COLO668 (cell line): Measurements from ENCODE around the gene METTL1.
A peak's percentile ranks its signal among the peaks of the same experiment; 100 is the strongest.

Experiments
- DNase-seq: peaks from one replicate; lab custom pipeline; 2025; ENCODE audit not compliant: unreplicated experiment; lab: John Stamatoyannopoulos, UW

Gene METTL1

DNA sequence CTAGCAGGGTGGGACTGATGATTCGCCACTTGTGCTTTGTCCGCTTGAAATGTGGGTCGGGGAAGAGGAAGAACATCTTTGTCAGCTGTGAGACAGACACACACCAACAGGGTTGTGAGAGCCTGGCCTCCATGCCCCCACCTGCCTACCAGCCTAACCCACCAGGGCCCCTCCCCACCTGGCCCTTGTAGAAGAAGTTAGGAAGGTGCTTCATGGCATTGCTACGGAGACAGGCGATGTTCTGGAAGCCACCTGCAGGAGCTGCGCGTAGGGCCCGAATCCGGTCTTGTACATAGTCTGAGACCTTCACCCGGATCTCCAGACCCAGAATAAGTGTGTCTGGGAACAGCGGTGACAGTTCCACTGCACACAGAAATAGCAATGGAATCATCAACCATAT lies 2.3 kb downstream of the METTL1 start:
- DNase-seq: no peak

DNA sequence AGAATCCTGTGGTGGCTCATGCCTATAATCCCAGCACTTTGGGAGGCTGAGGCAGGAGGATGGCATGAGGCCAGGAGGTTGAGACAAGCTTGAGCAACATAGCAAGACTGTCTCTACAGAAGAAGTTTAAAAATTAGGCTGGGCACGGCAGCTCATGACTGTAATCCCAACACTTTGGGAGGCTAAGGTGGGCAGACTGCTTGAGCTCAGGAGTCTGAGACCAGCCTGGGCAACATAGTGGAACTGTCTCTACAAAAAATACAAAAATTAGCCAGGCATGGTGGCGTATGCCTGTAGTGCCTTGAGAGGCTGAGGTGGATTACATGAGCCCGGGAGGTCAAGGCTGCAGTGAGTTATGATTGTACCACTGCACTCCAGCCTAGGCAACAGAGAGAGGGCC lies 4.0 kb downstream of the METTL1 start:
- no peak for DNase-seq

DNA sequence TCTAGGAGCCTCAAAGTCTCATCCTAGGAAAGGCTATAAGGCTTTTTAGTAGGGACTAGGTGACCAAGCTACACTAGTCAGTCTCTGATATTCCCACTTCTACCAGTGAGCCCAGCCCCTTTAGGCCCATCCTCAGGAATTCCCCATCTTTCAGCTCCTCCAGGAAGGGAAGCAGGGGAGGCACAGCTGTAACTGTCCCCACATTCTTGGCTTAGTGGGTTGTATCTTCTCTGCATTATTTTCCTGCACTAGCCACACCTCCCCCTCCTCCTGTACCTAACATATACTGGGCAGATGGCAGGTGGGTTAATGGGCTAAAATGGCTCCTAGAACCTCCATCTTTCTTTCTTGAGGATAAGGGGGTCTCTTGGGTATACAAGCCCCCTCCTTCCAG lies 4.6 kb downstream of the METTL1 start:
- DNase-seq: no peak

DNA sequence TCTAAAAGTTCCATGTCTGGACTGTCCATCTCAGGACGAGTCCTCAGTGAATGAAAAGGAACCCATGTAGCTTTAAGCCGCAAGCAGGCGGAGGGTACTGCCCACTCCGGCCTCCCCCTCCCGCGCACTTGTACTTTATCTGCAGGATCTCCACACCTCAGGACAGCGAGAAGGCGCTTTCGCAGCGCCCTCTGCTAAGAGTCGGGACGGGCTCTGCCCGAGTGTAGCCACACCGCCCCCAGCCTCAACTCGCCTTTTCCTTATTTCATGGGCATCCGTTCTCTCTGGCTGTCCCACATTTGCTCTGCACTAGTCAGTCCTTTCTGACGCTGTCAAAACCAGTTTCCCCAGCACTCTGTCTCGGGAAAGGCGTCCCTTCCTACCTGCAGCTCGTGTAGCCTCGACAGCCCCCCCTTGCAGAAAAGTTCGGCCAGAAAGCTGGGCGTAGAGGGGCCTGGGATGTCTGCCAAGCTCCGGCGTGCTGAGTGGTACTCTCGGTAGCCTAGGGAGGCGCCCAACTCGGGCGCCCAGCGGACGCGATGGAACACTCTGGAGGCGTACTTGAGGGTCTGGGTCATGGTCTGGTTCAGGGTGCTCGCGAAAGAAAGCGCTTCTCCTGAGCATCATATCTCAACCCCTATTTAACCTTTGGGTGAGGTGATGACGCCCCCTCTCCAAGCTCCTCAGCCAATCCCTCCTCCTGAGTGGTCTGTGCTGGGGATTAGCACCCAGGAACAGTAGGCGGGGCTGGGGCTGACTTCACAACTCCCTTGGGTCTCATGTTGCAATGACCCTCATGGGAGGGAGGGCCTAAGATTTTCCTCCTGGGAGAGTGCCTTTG lies 5.2 kb downstream of the METTL1 start, which contains the start of gene CYP27B1:
CYP27B1 (minus strand) TSS at position 615 of the 841 bp plus-strand sequence; CDS start at position 578, 37 bp downstream.
- no peak for DNase-seq

DNA sequence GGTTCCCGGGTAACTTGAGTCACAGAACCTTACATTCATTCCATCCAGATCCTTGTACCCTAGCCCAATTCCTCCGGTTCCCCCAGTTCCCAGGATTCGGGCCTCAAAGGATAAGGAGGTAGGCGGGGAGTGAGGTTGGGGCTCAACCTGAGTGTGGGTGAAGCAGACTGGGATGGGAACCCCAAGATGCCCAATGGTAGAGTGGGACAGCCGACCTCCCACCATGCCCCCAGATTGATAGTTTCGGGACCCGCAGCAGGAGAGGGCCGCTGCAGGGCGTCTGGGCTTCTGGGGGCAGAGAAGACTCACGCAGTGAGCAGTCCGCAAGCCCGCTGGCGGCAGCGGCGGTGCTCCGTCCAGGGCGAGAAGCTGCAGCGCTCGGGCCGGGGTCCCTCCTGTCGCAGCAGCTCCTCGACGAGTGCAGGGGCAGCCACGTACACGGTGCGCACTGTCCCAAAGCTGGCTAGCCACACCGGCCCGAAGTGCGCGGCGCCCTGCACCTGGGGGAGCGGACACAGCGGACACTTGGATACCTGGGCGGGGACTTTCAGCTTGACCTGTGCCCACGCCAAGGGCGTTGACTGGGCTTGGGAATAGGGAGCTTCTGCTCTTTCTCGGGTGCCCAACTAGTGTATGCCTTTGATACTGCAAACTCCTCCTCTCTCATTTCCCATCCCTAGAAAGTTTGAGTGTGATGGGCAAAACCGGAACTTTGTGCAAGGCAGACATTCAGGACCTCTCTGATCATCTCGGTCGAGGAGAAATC lies 6.0 kb downstream of the METTL1 start:
- DNase-seq: no peak

DNA sequence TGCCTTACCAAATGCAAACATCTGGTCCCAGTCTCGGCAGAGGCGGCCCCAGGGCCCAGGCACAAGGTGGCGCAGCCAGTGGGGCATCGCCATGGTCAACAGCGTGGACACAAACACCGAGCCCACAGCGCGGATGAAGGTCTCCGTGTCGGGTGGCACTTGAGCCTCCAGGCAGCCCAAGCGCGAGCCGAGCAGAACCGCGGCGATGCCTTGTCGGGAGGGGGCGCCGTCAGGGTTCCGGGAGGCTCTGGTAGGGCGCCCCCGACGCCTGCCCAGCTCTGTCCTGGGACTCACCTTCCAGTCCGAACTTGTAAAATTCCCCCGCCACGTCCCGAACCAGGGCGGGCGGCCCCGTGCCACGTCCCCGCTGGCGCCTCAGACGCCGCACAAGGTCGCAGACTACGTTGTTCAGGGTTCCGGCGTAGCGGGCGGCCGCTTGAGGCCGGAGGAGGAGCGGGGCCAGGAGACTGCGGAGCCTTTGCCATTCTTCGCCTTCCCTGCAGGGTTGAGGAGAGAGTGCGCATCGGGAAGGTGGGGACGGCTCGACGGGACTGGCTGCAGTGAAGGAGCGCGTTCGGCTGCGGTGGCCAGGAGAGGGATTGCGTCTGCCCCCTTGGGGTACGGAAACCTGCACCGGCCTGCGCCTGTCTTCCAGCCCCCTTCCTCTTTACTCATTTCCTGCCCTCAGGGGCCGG lies 6.8 kb downstream of the METTL1 start:
- peak; percentile 32 for DNase-seq

DNA sequence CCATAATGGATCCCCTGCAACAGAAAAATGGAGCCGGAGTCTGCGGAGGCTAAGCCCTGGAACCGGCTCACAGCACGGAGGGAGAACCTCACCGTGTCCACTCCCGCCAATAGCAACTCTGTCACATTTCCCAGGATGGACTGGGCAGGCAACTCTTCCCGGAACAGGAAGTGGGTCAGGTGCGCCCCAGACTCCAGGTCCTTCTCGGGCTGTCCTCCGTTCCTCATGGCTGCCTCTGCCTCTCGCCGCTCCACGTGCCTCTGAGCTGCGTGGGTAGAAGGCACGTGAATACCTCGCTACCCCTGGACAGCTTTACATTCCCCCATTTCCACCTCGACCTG lies 7.3 kb downstream of the METTL1 start:
- peak; percentile 26 for DNase-seq

DNA sequence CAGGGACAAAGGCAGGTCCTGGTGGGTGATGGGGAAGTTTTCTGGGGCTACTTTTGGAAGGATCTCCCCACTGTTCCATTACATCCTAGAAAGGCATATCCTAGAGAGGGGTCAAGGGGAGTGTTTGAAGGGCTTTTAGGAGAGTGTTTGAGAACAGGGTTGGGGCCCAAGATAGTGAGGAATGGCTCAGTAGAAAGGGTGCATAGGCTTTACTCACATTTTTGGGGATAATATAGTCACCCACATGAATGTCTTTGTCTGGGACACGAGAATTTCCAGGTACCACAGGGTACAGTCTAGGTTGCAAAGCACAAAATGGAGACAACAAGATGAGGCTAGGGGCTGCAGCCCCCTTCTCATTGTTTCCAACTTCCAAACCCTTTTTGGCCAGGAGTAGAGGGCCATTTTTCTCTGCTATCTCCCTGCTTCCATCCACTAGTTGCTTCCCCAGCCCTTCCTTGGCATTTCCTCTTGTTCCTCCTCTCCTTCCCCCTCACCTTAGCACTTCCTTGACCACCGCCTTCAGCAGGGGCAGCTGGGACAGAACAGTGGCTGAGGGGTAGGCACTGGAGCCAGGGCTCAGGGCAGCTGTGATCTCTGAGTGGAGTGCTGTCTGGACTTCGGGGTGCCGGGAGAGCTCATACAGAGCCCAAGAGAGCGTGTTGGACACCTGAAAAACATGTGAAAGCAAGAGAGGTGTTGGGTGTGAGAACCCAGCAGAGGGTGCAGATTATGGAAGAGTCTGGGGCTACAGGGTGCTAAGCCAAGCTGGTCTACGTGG lies 7.8 kb downstream of the METTL1 start:
- DNase-seq: no peak

DNA sequence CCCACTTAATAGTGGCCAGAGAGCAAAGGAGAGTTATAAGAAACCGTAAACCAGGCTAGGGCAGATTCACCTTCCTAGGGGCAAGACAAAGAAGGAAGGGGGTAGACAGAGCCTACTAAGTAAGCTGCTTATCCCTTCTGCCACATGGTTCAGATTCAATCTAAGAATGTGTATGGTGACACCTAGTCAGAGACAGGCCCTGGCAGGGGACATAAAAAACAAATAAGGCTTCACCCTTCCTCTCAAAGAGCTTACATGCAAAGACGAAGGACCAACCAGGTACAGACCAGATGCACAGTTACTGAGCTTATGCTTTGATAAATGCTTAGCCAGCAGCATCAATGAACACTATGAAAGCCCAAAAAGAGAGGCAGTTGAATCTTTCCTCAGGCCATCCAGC lies 9.4 kb downstream of the METTL1 start:
- DNase-seq: no peak

DNA sequence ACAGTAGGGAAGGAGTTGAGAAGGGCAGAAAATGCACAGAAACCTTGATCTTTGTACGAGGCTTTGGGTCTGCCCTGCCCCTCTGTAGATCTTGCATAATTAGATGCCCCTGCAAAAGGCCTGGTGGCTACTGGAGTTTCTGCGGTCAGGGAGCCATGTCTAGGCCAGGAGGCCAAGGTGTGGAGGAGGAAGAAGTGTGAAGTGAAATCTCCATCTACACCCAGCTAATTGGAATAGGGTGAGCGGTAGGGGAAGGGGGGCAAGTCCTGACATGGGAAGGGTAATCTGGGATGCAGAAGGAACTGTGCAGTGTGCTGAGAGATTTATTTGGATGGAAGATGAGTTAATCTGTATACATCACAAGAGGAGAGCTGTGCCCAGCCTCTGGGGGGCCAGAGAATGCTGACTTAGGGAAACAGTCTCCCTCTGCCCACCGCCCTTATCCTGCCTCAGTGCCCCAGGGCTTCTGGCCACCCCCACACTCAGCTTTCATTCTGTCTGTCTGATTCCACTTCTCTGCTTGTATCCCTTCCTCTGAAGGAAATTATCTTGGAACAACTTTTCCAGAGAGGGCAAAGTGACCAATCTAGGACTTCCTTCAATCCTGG lies 10.4 kb downstream of the METTL1 start:
- no peak for DNase-seq

DNA sequence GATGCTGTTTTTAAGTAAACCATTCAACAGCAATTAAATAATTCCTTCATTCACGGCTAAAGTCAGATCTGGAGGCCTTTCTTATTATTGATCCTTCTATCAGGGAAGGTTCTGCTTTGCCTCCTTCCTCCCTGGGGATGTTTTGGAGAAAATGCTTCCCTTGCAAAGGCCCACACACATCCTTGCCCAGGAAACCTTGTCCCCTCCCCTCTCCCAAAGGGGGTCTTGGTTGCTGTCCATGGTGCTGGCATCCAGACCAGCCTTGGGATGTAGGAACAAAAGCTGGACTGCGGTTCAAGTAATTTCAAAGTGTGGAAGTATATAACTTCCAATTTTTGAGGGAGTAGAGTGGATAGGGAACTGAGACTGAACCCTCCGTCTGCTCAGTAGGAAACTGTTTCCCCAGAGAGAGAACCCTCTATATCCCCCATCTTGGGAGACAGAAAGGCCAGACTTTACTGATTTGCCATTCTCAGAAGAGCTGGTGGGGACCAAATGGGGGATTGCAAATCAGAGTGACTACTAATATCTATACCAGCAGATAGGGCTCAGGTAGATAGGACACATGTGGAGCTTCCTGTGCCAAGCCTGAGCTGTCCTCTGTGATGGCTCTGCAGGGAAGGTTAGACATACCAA lies 11.4 kb downstream of the METTL1 start:
- no peak for DNase-seq

DNA sequence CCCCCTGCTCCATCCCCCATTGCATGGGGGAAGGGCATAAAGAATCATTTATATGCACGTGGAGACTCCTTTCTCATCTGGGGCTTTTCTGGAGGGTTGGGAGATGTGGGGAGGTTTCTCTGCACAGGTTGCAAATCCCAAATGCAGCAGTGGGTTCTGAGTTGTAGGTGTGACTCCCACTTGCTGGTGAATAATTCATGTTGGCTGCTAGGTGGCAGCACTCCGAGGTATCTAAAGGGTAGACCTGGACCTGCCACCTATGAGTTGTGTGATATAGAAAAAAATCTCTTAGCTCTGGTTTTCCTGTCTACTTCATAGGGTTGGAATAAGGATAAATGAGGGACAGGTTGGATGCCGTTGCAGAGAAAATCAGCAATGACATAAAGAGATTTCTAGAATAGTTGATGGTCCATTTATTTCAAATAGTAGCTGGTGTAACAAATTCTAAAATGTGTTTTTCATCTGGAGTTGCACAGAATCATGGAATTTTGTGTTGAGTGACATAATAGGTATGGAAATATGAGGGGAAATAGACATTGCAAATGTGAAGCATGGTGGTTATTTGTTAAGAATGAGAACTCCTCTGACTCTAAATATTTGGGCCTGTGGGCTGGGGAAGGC lies 12.4 kb downstream of the METTL1 start:
- DNase-seq: peak; percentile 30

DNA sequence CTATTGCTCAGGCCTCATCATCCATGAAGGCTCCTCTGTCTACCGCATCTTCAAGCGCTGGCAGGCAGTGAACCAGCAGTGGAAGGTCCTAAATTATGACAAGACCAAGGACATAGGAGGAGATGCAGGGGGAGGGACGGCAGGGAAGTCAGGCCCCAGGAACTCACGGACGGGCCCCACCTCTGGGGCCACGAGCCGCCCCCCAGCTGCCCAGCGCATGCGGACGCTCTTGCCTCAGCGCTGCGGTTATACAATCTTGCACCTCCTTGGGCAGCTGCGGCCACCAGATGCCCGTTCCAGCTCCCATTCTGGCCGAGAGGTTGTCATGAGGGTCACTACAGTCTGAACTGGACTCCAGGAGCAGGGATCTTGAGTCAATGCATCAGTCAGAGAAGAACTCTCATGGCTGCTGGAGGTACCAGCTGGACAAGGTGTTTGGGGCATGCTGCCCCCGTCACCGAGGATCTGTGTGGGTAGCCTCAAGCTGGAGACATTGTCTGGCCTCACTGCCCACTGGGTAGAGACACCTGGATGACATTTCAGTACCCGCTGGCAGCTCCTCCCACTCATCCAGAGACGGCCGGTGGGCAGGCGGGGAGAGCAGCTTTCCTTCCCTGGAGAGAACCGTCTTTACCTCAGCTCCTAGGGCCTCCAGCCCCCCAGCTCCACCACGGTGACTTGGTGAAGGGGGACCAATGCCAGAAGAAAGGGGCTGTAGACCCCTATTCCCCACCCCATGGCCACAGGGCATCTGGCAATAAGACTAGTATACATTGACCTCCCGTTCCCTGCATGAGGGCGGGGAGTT lies 13.1 kb downstream of the METTL1 start:
- DNase-seq: no peak

DNA sequence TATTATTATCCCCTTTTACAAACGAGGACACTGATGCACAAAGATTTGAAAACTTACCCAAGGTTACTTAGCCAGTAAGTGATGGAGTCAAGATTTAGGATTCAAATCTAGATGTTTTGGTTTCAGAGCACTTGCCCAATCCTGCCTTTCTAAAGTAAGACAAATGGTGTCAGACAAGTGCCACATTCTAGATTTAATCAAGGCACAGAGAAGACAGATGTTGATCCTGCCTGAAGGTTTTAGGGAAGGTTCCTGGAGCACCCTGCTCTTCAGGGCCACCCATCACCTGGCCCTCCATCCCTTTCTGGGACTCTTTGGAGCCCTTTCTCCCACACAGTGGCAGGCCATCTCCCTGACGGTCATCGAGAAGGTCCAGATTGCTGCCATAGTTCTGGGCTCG lies 14.1 kb downstream of the METTL1 start:
- DNase-seq: no peak

DNA sequence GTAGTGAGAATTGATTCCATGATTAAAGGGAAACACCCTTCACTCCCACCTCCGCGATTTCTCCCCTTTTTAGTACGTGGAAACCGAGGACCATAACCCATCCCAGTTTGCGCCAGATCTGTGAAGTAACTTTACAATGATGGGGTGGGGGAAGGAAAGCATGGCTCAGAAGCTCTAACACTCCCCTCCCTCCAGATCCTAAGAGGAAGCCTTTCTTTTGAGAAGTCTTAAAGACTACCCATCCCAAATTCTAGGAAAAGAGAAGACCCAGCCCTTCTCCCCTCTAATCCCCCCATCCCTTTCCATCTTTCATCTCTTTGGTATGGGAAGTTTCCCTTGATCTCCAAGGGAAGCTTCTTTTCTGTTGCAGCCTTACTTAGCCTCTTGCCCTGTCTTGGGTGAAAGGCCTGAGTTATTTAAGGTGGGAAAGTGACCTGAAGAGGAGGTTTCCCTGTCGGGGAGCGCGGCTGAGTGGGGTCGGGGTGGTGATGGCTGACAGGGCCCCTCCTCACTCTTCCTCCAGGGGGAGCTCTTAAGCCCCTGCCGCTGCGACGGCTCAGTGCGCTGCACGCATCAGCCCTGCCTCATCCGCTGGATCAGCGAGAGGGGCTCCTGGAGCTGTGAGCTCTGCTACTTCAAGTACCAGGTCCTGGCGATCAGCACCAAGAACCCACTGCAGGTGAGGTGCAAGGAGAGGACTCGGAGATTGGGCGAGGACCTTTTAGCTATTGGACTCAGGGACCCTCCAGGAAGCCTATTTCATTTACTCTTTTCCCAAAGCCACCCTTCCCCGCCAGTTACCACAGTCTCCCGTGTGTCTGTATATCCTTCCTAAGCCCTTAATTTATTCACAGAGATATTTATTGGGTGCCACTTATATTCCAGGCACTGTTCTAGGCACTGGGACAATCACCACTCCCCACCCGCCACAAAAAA lies 15.2 kb downstream of the METTL1 start:
- DNase-seq: peak; percentile 45

DNA sequence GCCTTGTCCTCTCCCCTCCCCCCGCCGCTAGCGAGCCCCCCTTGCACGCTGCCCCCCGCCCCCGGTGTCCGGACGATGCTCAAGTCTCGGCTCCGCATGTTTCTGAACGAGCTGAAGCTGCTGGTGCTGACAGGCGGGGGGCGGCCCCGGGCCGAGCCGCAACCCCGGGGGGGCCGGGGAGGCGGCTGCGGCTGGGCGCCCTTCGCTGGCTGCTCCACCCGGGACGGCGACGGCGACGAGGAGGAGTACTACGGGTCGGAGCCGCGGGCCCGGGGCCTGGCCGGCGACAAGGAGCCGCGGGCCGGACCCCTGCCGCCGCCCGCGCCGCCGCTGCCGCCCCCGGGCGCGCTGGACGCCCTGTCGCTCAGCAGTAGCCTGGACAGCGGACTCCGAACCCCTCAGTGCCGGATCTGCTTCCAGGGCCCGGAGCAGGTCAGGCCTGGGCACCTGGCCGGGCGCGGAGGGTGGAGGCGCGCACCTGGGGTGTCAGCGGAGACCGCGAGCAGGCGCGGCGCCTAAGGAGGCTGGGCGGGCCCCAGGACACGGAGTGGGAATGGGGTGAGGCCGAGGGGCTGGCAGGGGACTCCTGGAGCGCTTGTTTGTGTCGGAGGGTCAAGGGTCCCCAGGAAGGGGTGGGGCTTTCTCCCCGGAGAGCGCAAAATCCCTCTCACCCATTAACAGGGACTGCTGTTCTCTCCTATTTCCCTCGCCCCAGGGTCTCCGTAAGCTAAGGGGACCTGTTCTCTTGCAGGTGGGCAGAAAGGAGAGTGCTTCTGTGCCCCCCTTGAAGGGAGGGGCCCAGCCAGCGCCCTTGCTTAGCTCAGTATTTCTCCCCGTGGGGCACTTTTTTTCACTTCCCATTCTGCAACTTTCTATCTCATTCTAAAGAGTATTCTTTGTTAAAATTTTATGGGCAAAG lies 16.2 kb downstream of the METTL1 start:
- peak; percentile 57 for DNase-seq

DNA sequence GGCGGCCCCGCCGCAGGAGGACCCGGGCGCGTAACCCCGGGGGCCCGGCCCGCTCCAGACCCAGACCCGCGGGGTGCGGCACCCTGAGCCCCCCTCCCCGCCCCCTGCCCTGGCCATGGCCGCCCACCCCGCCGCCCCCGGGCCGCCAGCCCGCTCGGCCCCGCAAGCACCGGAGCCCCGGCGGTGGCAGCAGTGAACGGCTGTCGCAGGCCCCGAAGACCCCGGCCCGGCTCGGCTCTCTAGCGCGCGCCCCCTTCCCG lies 16.8 kb downstream of the METTL1 start:
- DNase-seq: no peak
